Measurements from ENCODE around the gene CCM2.

The CCM2 gene

GRCh38 chr7:45085619-45086200 is 85.7 kb downstream of the CCM2 start:
- DNase-seq: no peak

GRCh38 chr7:45086331-45087065 is 86.5 kb downstream of the CCM2 start:
- no peak for DNase-seq

GRCh38 chr7:45087301-45088145 is 87.5 kb downstream of the CCM2 start:
- DNase-seq: no peak

- no peak for DNase-seq
Measured at GRCh38 chr7:45088146-45088701, 88.2 kb downstream of the CCM2 start.

GRCh38 chr7:45088821-45089340 is 88.9 kb downstream of the CCM2 start, which contains the start of gene NACAD:
Gene NACAD, minus strand, starts transcription at chr7:45088969. Its CDS starts 75 bp downstream, at chr7:45088894.
- DNase-seq: no peak

GRCh38 chr7:45089341-45089891 is 89.4 kb downstream of the CCM2 start:
- DNase-seq: peak; percentile 39

- no peak for DNase-seq
Measured at GRCh38 chr7:45092100-45092930, 92.3 kb downstream of the CCM2 start.

GRCh38 chr7:45092931-45093235 is 92.9 kb downstream of the CCM2 start:
- no peak for DNase-seq

GRCh38 chr7:45098983-45099839 is 99.2 kb downstream of the CCM2 start:
- DNase-seq: no peak

GRCh38 chr7:45099891-45100760 is 100.1 kb downstream of the CCM2 start:
- no peak for DNase-seq

GRCh38 chr7:45100761-45101480 is 100.9 kb downstream of the CCM2 start:
- DNase-seq: no peak

- no peak for DNase-seq
Measured at GRCh38 chr7:45101748-45102147, 101.7 kb downstream of the CCM2 start.

GRCh38 chr7:45102785-45103712 is 103.0 kb downstream of the CCM2 start:
- DNase-seq: no peak

- DNase-seq: no peak
Measured at GRCh38 chr7:45103958-45104843, 104.2 kb downstream of the CCM2 start.

GRCh38 chr7:45104844-45105587 is 105.0 kb downstream of the CCM2 start:
- DNase-seq: no peak

- DNase-seq: no peak
Measured at GRCh38 chr7:45105588-45106188, 105.7 kb downstream of the CCM2 start.

All from activated effector memory CD4-positive, alpha-beta T cell treated with Interleukin-2 at 50 U/mL for 16 hours (primary cell).